Measurements from ENCODE around the gene UTF1.

UTF1 gene

DNA sequence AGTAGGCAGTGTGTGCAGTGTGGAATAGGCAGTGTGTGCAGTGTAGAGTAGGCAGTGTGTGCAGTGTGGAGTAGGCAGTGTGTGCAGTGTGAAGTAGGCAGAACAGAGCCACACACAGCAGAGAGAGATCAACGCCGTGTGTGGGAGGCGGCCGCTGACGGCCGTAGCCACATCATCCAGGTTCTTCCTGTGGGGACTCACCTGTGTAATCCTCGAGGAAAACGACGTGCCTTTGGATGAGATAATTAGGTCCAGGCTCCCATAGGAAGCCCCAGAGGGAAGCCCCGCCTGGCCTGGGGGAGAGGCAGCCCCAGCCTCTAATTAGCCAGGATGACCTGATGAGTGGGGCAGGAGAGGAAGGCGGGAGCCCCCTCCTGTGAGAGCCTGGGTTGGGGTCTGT lies 44.6 kb upstream of the UTF1 start:
- TF ChIP-seq, protein P1, sequence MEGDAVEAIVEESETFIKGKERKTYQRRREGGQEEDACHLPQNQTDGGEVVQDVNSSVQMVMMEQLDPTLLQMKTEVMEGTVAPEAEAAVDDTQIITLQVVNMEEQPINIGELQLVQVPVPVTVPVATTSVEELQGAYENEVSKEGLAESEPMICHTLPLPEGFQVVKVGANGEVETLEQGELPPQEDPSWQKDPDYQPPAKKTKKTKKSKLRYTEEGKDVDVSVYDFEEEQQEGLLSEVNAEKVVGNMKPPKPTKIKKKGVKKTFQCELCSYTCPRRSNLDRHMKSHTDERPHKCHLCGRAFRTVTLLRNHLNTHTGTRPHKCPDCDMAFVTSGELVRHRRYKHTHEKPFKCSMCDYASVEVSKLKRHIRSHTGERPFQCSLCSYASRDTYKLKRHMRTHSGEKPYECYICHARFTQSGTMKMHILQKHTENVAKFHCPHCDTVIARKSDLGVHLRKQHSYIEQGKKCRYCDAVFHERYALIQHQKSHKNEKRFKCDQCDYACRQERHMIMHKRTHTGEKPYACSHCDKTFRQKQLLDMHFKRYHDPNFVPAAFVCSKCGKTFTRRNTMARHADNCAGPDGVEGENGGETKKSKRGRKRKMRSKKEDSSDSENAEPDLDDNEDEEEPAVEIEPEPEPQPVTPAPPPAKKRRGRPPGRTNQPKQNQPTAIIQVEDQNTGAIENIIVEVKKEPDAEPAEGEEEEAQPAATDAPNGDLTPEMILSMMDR (IDR thresholded peaks at IDR 0.05; ENCODE audit: low read depth, low read length), result no peak
- no peak overlapping the region for H3K4me3 ChIP-seq (replicated peaks in 1 of 2; ENCODE audit: low read depth in 2 of 2, low read length in 2 of 2)
- DNase-seq (ENCODE audit: low read depth in 2 of 2), result no peak

DNA sequence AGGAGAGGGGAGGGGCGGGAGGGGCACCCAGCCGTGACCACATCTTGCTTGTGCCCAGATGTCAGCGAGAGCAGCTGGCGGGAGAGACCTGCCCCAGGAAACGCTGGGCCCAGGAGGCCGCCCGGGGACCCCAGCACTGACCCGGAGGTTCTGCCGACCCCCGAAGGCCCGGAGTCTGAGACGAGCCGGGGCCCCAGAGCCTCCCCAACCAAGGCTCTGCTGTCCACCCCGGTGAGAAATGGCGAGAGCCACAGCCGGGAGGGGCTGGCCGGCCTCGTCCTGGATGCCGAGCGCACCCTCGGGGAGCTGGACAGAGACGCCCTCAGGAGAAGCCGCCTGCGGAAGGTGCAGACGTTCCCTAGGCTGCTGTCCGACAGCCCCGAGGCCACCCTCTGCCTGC lies 44.1 kb upstream of the UTF1 start:
- DNase-seq (ENCODE audit: low read depth in 2 of 2), result no peak
- H3K4me3 ChIP-seq (replicated peaks in 1 of 2; ENCODE audit: low read depth in 2 of 2, low read length in 2 of 2), result no peak overlapping the region

DNA sequence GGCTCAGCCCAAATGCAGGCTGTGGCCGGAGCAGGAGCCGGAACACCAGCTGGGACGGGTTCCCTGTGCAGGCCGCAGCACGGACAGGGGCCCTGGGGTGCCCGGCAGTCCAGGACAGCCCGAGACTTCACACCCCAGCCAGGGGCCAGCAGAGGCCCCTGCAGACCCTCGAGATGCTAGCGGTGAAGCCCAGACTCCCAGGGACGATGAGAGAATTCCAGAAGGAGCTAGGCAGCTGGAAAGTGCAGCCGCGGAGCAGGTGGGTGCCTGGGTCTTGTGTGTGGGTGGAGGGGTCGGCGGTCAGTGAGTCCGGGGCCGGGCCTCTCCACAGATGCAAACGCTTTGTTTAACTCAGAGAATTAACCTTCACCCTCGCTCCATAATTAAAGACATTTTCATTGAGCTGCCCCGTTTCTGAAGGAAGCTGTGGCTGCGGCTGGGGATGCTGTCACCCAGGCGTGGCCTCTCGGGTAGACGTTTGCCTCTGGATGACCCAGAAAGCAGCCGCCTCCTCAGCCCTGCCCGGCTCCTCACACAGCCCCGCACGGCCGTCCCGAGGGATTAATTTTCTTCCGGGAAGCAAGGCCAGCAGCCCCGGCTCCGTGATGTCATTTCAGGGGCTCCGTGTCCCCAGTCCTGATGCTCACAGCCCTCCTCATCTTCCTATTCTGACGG lies 43.5 kb upstream of the UTF1 start:
- TF ChIP-seq, protein P1 (IDR thresholded peaks at IDR 0.05; ENCODE audit: low read depth, low read length), result no peak
- DNase-seq (ENCODE audit: low read depth in 2 of 2), result peak in 1 of 2 donors; percentile 4
- no peak overlapping the region for H3K4me3 ChIP-seq (replicated peaks in 1 of 2; ENCODE audit: low read depth in 2 of 2, low read length in 2 of 2)

More for the DNA sequence above, 44.1 kb upstream of the UTF1 start:
- TF ChIP-seq, protein P1 (IDR thresholded peaks at IDR 0.05; ENCODE audit: low read depth, low read length), result no peak

DNA sequence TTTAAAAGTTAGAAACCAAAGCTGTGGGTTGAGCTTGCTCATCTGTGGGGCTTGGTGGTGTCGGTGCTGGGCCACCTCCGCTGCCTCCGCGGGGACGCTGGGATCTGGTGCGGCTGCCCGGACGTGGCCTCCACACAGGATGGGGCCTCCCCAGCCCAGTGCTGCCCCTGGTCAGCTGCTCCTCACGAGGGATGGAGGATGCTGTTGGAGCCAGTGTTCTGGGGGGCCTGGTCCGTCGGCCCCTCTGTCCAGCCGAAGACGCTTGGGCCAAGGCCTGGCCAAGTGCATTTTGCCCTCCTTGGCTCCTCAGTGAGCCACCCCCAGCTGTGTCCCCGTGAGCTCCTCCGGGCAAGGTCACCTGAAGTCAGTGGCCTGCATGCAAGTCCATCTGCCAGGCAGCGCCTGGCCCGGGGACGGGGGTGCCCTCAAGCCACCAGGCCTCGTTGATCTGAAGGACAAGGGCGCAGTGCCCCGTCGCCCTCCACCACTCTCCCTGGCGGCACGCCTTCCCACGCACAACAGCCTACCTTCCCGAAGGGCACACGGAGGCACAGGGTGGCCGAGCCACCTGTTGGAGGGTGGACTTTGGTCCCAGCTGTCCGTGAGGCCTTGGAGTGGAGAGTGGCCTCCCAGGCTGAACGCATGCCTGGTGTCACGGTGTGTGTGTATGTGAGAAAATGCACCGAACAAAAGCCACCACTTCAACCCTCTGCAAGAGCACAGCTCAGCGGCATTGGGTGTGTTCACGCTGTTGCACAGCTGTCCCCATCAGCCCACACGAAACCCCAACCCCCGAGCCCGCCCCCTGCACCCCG lies 42.7 kb upstream of the UTF1 start:
- no peak for DNase-seq (ENCODE audit: low read depth in 2 of 2)
- no peak overlapping the region for H3K4me3 ChIP-seq (replicated peaks in 1 of 2; ENCODE audit: low read depth in 2 of 2, low read length in 2 of 2)
- TF ChIP-seq, protein P1 (IDR thresholded peaks at IDR 0.05; ENCODE audit: low read depth, low read length), result no peak

DNA sequence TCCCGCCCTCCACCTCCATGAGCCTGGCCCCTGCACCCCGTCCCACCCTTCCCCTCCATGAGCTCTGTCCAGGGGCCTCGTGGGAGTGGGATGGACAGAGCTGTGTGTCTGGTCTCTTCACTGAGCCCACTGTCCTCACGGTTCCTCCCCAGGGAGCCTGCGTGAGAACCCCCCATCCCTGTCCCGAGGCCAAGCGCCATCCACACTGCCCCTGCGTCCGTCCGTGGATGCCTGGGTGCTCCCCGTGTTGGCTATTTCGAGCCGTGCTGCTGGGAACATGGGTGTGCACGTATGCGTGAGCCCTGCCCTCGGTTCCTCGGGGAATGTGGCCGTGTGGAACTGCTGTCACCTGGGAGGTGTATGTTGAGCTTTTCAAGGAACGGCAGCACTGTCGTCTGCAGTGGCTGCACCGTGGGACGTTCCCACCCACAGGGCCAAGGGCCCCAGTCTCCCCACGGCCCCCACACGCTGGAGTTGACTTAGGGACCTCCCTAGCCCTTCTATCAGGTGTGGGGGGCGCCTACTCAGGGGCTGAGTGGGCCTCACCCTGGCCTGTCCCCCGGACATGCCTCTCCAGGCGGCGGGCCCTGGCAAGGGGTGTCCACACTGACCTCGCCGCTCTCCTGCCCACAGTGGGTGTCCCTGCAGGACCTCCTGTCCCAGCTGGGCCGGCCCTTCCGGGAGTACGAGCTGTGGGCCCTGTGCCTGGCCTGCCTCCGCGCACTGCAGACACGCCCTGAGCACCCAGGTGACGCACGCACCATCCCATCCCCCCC lies 41.9 kb upstream of the UTF1 start:
- TF ChIP-seq, protein P1 (IDR thresholded peaks at IDR 0.05; ENCODE audit: low read depth, low read length), result no peak
- DNase-seq (ENCODE audit: low read depth in 2 of 2), result no peak
- no peak overlapping the region for H3K4me3 ChIP-seq (replicated peaks in 1 of 2; ENCODE audit: low read depth in 2 of 2, low read length in 2 of 2)

DNA sequence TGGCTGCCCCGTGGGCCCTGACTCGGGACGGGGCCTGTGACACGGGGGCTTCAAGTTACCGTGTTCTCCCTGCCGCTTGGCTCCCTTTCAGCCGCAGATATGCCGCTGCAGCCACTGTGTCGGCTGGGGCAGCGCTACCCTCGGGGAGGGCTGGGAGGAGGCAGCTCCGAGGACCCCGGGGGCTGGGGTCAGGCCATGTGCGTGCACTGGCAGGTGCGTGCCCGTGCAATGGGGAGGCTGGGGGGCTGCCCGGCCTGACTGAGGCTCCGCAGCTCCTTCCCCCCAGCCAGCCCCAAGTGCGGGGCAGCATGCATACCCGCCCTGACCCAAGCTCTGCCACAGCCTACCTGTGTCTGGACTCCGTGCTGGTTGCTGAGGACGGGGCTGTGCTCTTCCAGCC lies 40.8 kb upstream of the UTF1 start:
- TF ChIP-seq, protein P1 (IDR thresholded peaks at IDR 0.05; ENCODE audit: low read depth, low read length), result no peak
- no peak overlapping the region for H3K4me3 ChIP-seq (replicated peaks in 1 of 2; ENCODE audit: low read depth in 2 of 2, low read length in 2 of 2)
- no peak for DNase-seq (ENCODE audit: low read depth in 2 of 2)
